C4-2B (cell line): ENCODE data around the gene ELP5.

ENCODE experiments used
- H3K27ac ChIP-seq: fragments of 450-650 bp; 2 replicates; pipeline ENCODE4 v1.5.1; 2017
- ZFX ChIP-seq: fragments of 450-650 bp; IDR thresholded peaks from 2 replicates; pipeline ENCODE4 v1.6.1; 2017
- TF ChIP-seq, protein P1 (sequence below): fragments of 450-650 bp; conservative IDR thresholded peaks from 2 replicates; pipeline ENCODE4 v1.5.1; 2017; ENCODE audit warnings: mild to moderate bottlenecking

Gene ELP5

DNA sequence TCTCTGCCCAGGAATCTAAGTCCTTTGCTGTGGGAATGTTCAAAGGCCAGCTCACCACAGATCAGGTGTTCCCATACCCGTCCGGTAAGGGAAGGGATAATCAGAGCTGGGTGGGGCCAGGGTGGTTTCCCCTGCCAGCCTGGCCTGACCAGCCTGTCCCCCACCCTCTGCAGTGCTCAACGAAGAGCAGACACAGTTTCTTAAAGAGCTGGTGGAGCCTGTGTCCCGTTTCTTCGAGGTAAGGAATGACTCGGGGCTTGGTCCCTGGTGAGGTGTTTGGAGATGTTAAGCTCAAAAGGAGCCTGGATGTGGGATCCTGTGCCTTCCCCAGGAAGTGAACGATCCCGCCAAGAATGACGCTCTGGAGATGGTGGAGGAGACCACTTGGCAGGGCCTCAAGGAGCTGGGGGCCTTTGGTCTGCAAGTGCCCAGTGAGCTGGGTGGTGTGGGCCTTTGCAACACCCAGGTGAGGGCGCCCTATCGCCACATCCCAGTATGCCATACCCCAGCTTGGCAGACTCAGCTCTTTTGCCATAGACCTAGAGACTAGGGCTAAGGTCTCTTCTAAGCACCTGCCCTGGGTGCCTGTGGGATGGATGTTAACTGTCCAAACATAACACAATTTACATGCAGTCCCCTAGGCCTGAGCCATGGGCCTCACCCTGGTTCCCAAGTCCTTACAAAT lies 31.3 kb upstream of the ELP5 start:
- peak overlapping the region; percentile 100 for H3K27ac ChIP-seq
- TF ChIP-seq, protein P1, sequence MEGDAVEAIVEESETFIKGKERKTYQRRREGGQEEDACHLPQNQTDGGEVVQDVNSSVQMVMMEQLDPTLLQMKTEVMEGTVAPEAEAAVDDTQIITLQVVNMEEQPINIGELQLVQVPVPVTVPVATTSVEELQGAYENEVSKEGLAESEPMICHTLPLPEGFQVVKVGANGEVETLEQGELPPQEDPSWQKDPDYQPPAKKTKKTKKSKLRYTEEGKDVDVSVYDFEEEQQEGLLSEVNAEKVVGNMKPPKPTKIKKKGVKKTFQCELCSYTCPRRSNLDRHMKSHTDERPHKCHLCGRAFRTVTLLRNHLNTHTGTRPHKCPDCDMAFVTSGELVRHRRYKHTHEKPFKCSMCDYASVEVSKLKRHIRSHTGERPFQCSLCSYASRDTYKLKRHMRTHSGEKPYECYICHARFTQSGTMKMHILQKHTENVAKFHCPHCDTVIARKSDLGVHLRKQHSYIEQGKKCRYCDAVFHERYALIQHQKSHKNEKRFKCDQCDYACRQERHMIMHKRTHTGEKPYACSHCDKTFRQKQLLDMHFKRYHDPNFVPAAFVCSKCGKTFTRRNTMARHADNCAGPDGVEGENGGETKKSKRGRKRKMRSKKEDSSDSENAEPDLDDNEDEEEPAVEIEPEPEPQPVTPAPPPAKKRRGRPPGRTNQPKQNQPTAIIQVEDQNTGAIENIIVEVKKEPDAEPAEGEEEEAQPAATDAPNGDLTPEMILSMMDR = no peak; the same call in 1 of the 2 replicates
- TF ChIP-seq ZFX = no peak

DNA sequence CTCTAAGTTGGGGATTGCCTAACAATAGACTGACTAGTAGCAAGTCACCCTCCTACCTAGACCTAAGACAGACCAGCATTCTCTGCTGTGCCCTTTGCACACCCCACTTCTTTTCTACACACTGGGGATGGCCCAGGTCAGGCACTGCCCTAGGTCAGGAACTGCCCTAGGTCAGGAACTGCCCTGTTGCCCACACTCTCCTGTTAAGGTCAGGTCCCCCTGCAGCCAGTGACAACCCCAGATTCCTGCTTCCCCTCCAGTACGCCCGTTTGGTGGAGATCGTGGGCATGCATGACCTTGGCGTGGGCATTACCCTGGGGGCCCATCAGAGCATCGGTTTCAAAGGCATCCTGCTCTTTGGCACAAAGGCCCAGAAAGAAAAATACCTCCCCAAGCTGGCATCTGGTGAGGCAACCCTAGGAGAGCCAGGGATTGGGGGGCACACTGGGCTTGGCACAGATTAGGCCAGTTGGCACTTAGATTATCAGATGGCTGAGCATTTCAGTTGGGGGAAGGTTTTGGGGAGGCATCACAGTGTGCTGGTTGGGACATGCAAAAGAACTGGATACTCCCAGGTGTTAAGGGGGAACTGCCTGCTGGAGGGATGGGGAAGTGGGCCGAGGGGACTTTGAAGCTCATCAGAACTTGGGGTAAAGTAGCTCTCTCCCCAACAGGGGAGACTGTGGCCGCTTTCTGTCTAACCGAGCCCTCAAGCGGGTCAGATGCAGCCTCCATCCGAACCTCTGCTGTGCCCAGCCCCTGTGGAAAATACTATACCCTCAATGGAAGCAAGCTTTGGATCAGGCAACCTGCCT lies 30.5 kb upstream of the ELP5 start:
- H3K27ac ChIP-seq = peak overlapping the region; percentile 100
- TF ChIP-seq, protein P1 = no peak
- TF ChIP-seq ZFX = no peak

DNA sequence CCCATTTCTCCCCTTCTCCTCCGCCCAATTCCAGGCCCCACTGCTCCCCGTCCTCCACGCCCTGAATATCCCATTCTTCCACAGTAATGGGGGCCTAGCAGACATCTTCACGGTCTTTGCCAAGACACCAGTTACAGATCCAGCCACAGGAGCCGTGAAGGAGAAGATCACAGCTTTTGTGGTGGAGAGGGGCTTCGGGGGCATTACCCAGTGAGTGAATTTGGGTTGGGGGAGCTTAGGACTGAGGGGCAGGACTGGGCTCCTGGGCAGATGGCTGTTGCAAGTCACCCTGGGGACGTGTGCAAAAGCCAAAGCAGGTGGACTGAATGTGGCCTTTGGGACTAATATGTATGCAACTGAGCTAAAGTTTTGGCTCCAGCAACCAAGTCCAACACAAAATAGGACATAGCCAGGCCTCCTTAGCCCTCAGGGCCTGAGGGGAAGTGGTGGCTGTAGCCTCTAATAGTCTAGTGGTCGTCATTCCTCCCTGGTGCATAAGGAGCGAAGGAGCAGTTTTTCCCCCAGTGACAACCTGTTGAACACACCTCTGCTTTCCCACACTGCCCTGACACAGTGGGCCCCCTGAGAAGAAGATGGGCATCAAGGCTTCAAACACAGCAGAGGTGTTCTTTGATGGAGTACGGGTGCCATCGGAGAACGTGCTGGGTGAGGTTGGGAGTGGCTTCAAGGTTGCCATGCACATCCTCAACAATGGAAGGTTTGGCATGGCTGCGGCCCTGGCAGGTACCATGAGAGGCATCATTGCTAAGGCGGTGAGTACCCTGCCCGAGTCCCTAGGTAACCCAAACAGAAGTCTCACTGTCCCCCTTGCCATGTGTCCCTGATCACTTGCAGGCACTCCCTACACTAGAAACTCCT lies 29.7 kb upstream of the ELP5 start:
- TF ChIP-seq ZFX = no peak
- TF ChIP-seq, protein P1 = no peak
- peak overlapping the region; percentile 100 for H3K27ac ChIP-seq

DNA sequence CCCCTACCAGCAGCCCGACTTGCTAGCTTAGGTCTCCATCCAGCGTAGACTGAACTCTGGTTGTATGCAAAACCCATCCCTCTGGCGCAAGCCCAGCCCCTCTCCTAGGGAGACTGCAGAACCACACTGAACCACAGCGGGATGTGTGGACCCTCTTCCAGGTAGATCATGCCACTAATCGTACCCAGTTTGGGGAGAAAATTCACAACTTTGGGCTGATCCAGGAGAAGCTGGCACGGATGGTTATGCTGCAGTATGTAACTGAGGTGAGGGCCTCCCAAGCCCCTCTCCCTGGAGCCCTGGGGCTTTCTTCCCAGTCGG lies 29.1 kb upstream of the ELP5 start:
- no peak for TF ChIP-seq ZFX
- TF ChIP-seq, protein P1 = no peak
- H3K27ac ChIP-seq = peak overlapping the region; percentile 100

DNA sequence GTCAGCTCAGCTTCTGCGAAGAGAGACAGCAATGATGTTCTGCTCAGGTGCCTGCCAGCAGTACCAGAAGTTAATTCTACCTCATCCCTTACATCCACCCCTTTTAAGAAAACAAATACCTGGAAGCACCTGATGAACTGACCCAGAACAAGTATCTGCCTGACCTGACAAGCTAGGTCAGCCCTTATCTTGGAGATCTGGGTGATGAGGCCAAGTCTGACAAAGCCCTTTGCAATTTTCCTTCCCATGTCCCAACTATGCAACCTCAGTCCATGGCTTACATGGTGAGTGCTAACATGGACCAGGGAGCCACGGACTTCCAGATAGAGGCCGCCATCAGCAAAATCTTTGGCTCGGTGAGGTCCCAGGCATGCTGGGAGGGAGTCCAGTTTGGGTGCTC lies 28.6 kb upstream of the ELP5 start:
- peak overlapping the region; percentile 100 for H3K27ac ChIP-seq
- no peak for TF ChIP-seq ZFX
- TF ChIP-seq, protein P1 = no peak

DNA sequence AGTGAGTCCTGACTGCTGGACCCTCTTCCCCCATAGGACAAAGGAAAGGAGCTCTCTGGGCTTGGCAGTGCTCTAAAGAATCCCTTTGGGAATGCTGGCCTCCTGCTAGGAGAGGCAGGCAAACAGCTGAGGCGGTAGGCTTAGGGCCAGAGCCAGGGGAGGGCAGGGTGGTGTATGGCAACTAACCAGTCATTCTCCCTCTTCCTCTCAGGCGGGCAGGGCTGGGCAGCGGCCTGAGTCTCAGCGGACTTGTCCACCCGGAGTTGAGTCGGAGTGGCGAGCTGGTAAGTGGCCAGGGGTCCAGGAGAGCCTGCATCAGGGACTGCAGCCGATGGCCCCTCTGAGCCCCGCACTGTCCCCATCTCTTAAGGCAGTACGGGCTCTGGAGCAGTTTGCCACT lies 27.9 kb upstream of the ELP5 start:
- peak overlapping the region; percentile 100 for H3K27ac ChIP-seq
- TF ChIP-seq ZFX = no peak
- TF ChIP-seq, protein P1 = no peak
